Osteoblast (primary cell): ENCODE data around the gene FFAR3. TPM values are rescaled to one million over a fixed set of nuclear protein-coding genes. Genes with fewer than 3 reads are reported as not detected.

ENCODE experiments used
- DNase-seq: peaks from one replicate; pipeline ENCODE4 v3.0.0; 2011; ENCODE audit warnings: low spot score, mixed read lengths; ENCODE audit not compliant: insufficient read length; ENCODE audit errors: missing footprints
- H2AFZ ChIP-seq: 2 replicates; pipeline ENCODE4 v1.6.0; 2011; ENCODE audit warnings: mild to moderate bottlenecking, low read length
- H3K27ac ChIP-seq: 2 replicates; pipeline ENCODE4 v1.5.1; 2011; ENCODE audit warnings: mild to moderate bottlenecking, low read depth, low read length, moderate library complexity
- H3K27me3 ChIP-seq: 2 replicates; pipeline ENCODE4 v1.6.0; 2012; ENCODE audit warnings: mild to moderate bottlenecking, control low read depth, inconsistent platforms, low read length, moderate library complexity; ENCODE audit not compliant: insufficient read depth
- H3K36me3 ChIP-seq: 2 replicates; pipeline ENCODE4 v1.5.1; 2011; ENCODE audit warnings: mild to moderate bottlenecking, low read length, control low read depth, moderate library complexity; ENCODE audit not compliant: insufficient read depth
- H3K4me1 ChIP-seq: 2 replicates; pipeline ENCODE4 v1.5.1; 2011; ENCODE audit warnings: mild to moderate bottlenecking, low read length, control low read depth, moderate library complexity; ENCODE audit not compliant: insufficient read depth
- H3K4me2 ChIP-seq: 2 replicates; pipeline ENCODE4 v1.6.0; 2011; ENCODE audit warnings: mild to moderate bottlenecking, low read length; ENCODE audit not compliant: insufficient read depth
- H3K4me3 ChIP-seq: fragments of 200-600 bp; sonication (generic); 3 replicates; pipeline ENCODE4 v1.5.1; 2012; ENCODE audit warnings: mild to moderate bottlenecking, low read length, inconsistent platforms; ENCODE audit not compliant: insufficient read depth
- H3K79me2 ChIP-seq: 2 replicates; pipeline ENCODE4 v1.6.0; 2012; ENCODE audit warnings: mild to moderate bottlenecking, low read length, control low read depth, inconsistent platforms; ENCODE audit not compliant: insufficient read depth
- H3K9me3 ChIP-seq: 2 replicates; pipeline ENCODE4 v1.5.1; 2011; ENCODE audit warnings: low read depth, low read length, control low read depth
- H4K20me1 ChIP-seq: 2 replicates; pipeline ENCODE4 v1.6.0; 2012; ENCODE audit warnings: mild to moderate bottlenecking, low read length, control low read depth; ENCODE audit not compliant: insufficient read depth
- total RNA-seq: library from RNA; depleted of rRNA; stranded (reverse); fragments of >200 nt; gene quantifications from 2 replicates; pipeline ENCODE4 v1.2.3, GENCODE V29; 2012
- TF ChIP-seq, protein P1 (sequence below): IDR thresholded peaks from 2 replicates; pipeline ENCODE4 v1.5.1; 2011; ENCODE audit warnings: mild to moderate bottlenecking, low read depth, low read length, moderate library complexity; ENCODE audit errors: extremely low read depth

The FFAR3 gene
- total RNA-seq, result not detected in 2 replicates

DNA sequence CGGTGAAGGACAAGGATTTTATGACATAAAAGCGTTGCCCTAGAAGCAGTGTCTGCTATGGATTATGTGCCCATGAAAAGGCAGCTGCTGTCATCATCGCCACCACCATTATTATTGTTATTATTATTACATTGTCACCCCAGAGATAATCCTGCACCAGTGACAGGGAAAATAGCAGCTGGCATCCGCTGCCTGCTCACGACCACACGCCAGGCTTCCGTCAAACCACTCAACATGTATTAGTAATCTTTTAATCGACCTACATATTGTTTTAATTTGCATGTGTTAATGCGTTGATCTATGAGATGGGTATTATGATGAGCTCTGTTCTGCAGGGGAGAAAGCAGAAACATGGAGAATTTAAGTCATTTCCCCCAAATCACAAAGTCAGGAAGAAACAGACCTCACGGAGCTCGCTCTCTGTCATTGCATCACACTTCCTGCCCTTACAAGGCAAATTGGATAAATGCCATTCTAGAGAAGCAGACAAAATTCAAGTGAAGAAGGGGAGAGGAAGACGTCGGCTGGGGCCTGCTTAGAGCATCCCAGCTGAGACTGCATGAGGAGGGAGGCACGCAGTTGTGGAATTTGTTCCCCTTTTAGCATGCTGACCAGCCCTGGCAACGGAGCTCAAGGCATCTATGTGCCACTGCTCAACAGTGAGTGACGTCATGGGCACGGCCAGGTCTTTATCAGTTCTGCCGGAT lies at the start of gene FFAR3:
Gene FFAR3, plus strand, starts transcription at position 594 of the 707 bp plus-strand sequence. CDS start 431 bp downstream, outside the sequence.
- H3K4me2 ChIP-seq, result no peak within 1 kb of the TSS
- no peak within 1 kb of the TSS for H3K4me3 ChIP-seq
- no peaks in the 10 kb centered on the region for H3K36me3 ChIP-seq
- H4K20me1 ChIP-seq, result no peaks in the 10 kb centered on the region
- TF ChIP-seq, protein P1, sequence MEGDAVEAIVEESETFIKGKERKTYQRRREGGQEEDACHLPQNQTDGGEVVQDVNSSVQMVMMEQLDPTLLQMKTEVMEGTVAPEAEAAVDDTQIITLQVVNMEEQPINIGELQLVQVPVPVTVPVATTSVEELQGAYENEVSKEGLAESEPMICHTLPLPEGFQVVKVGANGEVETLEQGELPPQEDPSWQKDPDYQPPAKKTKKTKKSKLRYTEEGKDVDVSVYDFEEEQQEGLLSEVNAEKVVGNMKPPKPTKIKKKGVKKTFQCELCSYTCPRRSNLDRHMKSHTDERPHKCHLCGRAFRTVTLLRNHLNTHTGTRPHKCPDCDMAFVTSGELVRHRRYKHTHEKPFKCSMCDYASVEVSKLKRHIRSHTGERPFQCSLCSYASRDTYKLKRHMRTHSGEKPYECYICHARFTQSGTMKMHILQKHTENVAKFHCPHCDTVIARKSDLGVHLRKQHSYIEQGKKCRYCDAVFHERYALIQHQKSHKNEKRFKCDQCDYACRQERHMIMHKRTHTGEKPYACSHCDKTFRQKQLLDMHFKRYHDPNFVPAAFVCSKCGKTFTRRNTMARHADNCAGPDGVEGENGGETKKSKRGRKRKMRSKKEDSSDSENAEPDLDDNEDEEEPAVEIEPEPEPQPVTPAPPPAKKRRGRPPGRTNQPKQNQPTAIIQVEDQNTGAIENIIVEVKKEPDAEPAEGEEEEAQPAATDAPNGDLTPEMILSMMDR, result no peak
- DNase-seq, result no peak
- H3K4me1 ChIP-seq, result no peaks in the 10 kb centered on the region
- H3K27me3 ChIP-seq, result peaks cover 11% of the 10 kb centered on the region
- no peak within 1 kb of the TSS for H2AFZ ChIP-seq
- H3K79me2 ChIP-seq, result no peaks in the 10 kb centered on the region
- no peak within 1 kb of the TSS for H3K27ac ChIP-seq
- no peaks in the 10 kb centered on the region for H3K9me3 ChIP-seq

DNA sequence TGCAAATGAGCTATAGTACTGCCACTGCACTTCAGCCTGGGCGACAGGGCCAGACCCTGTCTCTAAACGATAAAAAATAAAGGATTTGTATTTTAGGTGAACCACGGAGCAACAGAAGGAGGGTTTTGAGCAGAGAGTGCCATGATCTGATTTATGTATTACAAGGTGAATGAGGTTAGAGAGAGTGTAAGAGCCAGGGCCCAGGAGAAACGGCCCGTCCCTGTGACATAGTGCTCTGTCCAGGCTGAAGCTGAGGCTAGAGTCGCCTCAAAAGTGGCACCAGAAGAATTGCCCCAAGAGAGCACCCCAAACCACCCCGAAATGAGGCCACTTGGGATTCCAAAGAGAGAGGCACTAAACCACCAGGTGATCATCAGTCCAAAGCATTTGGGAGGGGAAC lies 49.4 kb upstream of the FFAR3 start:
- no peak for DNase-seq
- no peaks in the 10 kb centered on the region for H3K27me3 ChIP-seq
- no peak overlapping the region for H3K4me3 ChIP-seq
- no peak overlapping the region for H3K4me2 ChIP-seq
- no peaks in the 10 kb centered on the region for H3K36me3 ChIP-seq
- H3K79me2 ChIP-seq, result no peaks in the 10 kb centered on the region
- no peak overlapping the region for H3K27ac ChIP-seq
- H3K9me3 ChIP-seq, result no peaks in the 10 kb centered on the region
- H3K4me1 ChIP-seq, result no peaks in the 10 kb centered on the region
- no peaks in the 10 kb centered on the region for H4K20me1 ChIP-seq
- H2AFZ ChIP-seq, result peak overlapping the region; percentile 47
- TF ChIP-seq, protein P1, result no peak

- Histone ChIP-seq H3K79me2 (no peaks in the 10 kb centered on the region), H2AFZ (peak overlapping the region; percentile 47), H4K20me1 (no peaks in the 10 kb centered on the region), H3K9me3 (no peaks in the 10 kb centered on the region), H3K36me3 (no peaks in the 10 kb centered on the region), H3K27ac (no peak overlapping the region), H3K27me3 (no peaks in the 10 kb centered on the region), H3K4me2 (no peak overlapping the region), H3K4me1 (no peaks in the 10 kb centered on the region), H3K4me3 (no peak overlapping the region)
- TF ChIP-seq, protein P1, result no peak
- DNase-seq, result peak; percentile 30
These were observed 48.6 kb upstream of the FFAR3 start for GRCh38 chr19:35309481-35310279.

GRCh38 chr19:35310331-35310730 lies 47.9 kb upstream of the FFAR3 start:
- no peaks in the 10 kb centered on the region for H3K4me1 ChIP-seq

More at GRCh38 chr19:35310331-35310730, 47.9 kb upstream of the FFAR3 start:
- Histone ChIP-seq H3K4me3 (no peak overlapping the region), H3K9me3 (no peaks in the 10 kb centered on the region), H3K79me2 (no peaks in the 10 kb centered on the region), H2AFZ (no peak overlapping the region), H3K27ac (no peak overlapping the region), H3K27me3 (no peaks in the 10 kb centered on the region), H4K20me1 (no peaks in the 10 kb centered on the region), H3K36me3 (no peaks in the 10 kb centered on the region), H3K4me2 (no peak overlapping the region)
- TF ChIP-seq, protein P1, result no peak
- DNase-seq, result peak; percentile 31
